ENCODE data around the gene ROCK2. TPM values are rescaled to one million over a fixed set of nuclear protein-coding genes. Genes with fewer than 3 reads are reported as not detected.

ROCK2 gene
- total RNA-seq, 4 donors from 2014 or later = 90.0 to 119 (median 101) TPM

GRCh38 chr2:11179899-11180298 is 164.5 kb downstream of the ROCK2 start:
- H3K9me3 ChIP-seq = no peaks in the 10 kb centered on the region
- H3K4me3 ChIP-seq = no peak overlapping the region
- intact Hi-C loops (cut with DNase I) = loop anchor here (10.0 kb wide), 1 partner anchor 45 kb away; a partner anchor contains a TSS
- no peaks in the 10 kb centered on the region for H3K27me3 ChIP-seq
- peaks cover 11 to 52% (median 27%) of the 10 kb centered on the region in 4 donors for H3K36me3 ChIP-seq
- H3K4me1 ChIP-seq = no peaks in the 10 kb centered on the region
- no peak overlapping the region for H3K27ac ChIP-seq (replicated peaks in 1 of 4)
- WGBS = 93% methylated on average over 4 of the region's 4 CpGs
- no peak for DNase-seq (ENCODE audit: extremely low spot score)
- no peak for TF ChIP-seq POLR2AphosphoS5 (IDR thresholded peaks at IDR 0.05)

GRCh38 chr2:11179196-11179595 is 165.2 kb downstream of the ROCK2 start:
- no peak for DNase-seq (ENCODE audit: extremely low spot score)
- Histone ChIP-seq H3K36me3 (peaks cover 11 to 48% (median 25%) of the 10 kb centered on the region in 4 donors), H3K4me1 (no peaks in the 10 kb centered on the region), H3K9me3 (no peaks in the 10 kb centered on the region), H3K4me3 (no peak overlapping the region), H3K27me3 (no peaks in the 10 kb centered on the region), H3K27ac (replicated peaks in 1 of 4) (no peak overlapping the region)
- TF ChIP-seq CTCF (IDR thresholded peaks at IDR 0.05) (no peak), POLR2AphosphoS5 (IDR thresholded peaks at IDR 0.05) (no peak), EP300 (IDR thresholded peaks at IDR 0.05) (no peak), POLR2A (IDR thresholded peaks at IDR 0.05; ENCODE audit: low read depth) (no peak)
- WGBS = 92% methylated on average over 4 of the region's 4 CpGs
- intact Hi-C loops (cut with DNase I) = no loop called here

- WGBS = 68% methylated on average over 5 of the region's 5 CpGs
- peaks cover 10 to 45% (median 21%) of the 10 kb centered on the region in 4 donors for H3K36me3 ChIP-seq
- no peak for TF ChIP-seq CTCF (IDR thresholded peaks at IDR 0.05)
Observed at GRCh38 chr2:11177871-11178690, 166.4 kb downstream of the ROCK2 start.

GRCh38 chr2:11175293-11175795 is 169.1 kb downstream of the ROCK2 start:
- Histone ChIP-seq H3K27ac (replicated peaks in 1 of 4) (no peak overlapping the region), H3K36me3 (peaks cover 0 to 31% (median 6%) of the 10 kb centered on the region in 4 donors), H3K9me3 (no peaks in the 10 kb centered on the region), H3K27me3 (no peaks in the 10 kb centered on the region), H3K4me1 (no peaks in the 10 kb centered on the region), H3K4me3 (no peak overlapping the region)
- no peak for DNase-seq (ENCODE audit: extremely low spot score)
- intact Hi-C loops (cut with DNase I) = no loop called here
- WGBS = 71% methylated on average over 6 of the region's 6 CpGs
- TF ChIP-seq POLR2AphosphoS5 (IDR thresholded peaks at IDR 0.05) (no peak), EP300 (IDR thresholded peaks at IDR 0.05) (no peak), CTCF (IDR thresholded peaks at IDR 0.05) (no peak), POLR2A (IDR thresholded peaks at IDR 0.05; ENCODE audit: low read depth) (no peak)

More at GRCh38 chr2:11177871-11178690, 166.4 kb downstream of the ROCK2 start:
- no peak for DNase-seq (ENCODE audit: extremely low spot score)
- Histone ChIP-seq H3K4me1 (no peaks in the 10 kb centered on the region), H3K4me3 (no peak overlapping the region), H3K27me3 (no peaks in the 10 kb centered on the region), H3K9me3 (no peaks in the 10 kb centered on the region), H3K27ac (replicated peaks in 1 of 4) (no peak overlapping the region)
- intact Hi-C loops (cut with DNase I) = no loop called here

GRCh38 chr2:11174222-11174621 is 170.2 kb downstream of the ROCK2 start:
- no peak for DNase-seq (ENCODE audit: extremely low spot score)

More at GRCh38 chr2:11174222-11174621, 170.2 kb downstream of the ROCK2 start:
- TF ChIP-seq CTCF (IDR thresholded peaks at IDR 0.05) = no peak
- no peak for TF ChIP-seq POLR2A (IDR thresholded peaks at IDR 0.05; ENCODE audit: low read depth)
- H3K4me1 ChIP-seq = no peaks in the 10 kb centered on the region
- no peak overlapping the region for H3K27ac ChIP-seq (replicated peaks in 1 of 4)
- no peaks in the 10 kb centered on the region for H3K9me3 ChIP-seq
- intact Hi-C loops (cut with DNase I) = no loop called here
- H3K27me3 ChIP-seq = no peaks in the 10 kb centered on the region
- H3K4me3 ChIP-seq = no peak overlapping the region
- peaks cover 0 to 21% (median 1%) of the 10 kb centered on the region in 4 donors for H3K36me3 ChIP-seq
- WGBS = 96% methylated on average over 9 of the region's 9 CpGs
